Pulmonary artery endothelial cell (primary cell): Measurements from ENCODE around the gene EPB41L5. TPM values are rescaled to one million over a fixed set of nuclear protein-coding genes. Genes with fewer than 3 reads are reported as not detected.
A peak's percentile ranks its signal among the peaks of the same experiment; 100 is the strongest.
"Not testable (repeated sequence)": the region's sequence is repeated elsewhere in the genome, so short reads cannot be mapped to it uniquely, and the experiment has no call there.

Experiments
- DNase-seq: peaks from one replicate; pipeline ENCODE4 v3.0.0-alpha.2; 2011; ENCODE audit warnings: low read depth, low spot score
- total RNA-seq: library from RNA; depleted of rRNA; stranded (reverse); fragments of >200 nt; gene quantifications from 2 replicates; pipeline ENCODE4 v1.2.3, GENCODE V29; 2014

The EPB41L5 gene
- total RNA-seq, 1 donor from 2014 or later: 29.8 TPM

GRCh38 chr2:120199817-120200459 is 187.1 kb downstream of the EPB41L5 start:
- not testable (repeated sequence) for DNase-seq

DNA sequence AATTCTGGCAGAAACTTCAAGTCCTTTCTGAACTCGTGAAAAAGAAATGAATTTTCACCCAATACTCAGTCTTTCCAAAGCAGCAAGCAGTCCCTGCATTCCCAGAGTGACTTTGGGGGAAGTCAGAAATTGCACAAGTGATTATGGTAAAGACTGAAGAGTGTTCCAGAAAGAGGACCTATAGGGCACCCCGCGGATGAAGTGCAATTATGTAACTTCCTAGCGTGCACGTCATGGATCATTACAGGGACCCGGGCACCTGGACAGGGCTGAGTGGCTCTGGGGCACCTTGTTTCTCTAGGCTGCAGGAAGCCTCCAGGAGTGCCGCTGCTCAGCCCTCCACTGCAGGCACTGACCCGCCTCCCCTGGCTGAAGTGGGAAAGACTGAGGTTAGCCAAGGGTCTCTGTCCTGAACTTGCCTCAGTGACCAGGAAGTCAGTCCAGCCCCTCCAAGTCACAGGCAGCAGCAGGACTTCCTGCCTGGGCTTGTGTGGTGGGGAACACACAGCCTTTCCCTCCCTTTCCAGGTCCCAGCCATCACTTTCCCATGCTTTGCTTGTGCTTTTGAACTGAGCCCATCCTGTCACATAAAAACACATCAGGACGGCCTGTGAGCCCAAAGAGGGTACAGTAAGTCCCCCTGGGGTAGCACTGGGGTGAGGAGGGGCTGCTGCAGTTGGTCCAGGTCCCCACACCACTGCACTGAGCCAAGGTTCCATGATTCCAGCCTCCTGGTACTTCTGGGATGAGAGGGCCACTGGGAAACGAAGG is 190.6 kb downstream of the EPB41L5 start:
- DNase-seq: no peak

DNA sequence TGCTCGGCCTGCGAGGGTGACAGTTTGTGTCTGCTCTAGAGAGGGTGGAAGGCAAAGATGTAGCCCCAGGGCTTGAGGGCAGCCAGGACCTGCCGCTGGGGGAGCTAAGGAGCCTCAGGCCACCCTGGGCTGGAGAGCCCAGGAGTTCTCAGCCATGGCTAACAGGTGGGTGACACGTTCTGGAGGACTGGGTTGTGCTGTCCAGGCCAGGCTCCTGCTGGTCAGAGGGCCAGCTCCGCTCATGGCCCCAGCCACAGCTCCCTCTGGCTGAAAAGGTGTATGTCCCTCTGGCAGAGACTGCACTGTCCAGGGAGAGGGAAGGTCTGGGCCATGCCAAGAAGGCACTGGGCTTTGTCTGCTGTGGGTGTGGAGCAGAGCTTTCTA is 191.1 kb downstream of the EPB41L5 start:
- DNase-seq: no peak

GRCh38 chr2:120204417-120204816 is 191.5 kb downstream of the EPB41L5 start:
- no peak for DNase-seq

GRCh38 chr2:120204945-120205670 is 192.2 kb downstream of the EPB41L5 start:
- no peak for DNase-seq

DNA sequence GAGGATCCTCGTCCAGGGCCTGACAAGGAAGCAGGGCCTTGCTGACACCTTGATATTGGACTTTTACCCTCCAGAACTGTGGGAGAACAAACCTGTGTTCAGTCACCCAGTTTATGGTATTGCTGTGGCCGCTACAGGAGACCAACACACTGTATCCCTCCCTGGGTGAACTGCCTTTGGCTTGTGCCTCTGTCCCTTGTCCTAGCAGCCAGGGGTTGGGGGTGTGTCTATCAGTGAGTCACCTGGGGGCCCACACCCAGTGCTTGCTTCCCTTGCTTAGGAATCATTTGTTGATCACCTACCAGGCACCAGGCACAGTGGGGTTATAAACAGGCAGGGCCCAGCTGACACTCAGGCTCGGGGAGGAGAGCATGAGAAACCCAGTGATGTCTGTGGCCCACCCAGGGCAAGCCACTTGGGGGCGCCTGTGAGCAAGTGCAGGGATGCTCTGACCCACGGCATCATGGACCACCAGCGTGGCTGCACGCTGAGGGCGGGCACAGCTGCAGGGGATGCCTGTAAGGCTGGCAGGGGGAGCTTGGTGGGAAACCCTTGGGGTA is 193.2 kb downstream of the EPB41L5 start:
- no peak for DNase-seq

- no peak for DNase-seq
Measured at GRCh38 chr2:120208381-120209353, 195.8 kb downstream of the EPB41L5 start.

GRCh38 chr2:120209427-120210269 is 196.8 kb downstream of the EPB41L5 start:
- no peak for DNase-seq

DNA sequence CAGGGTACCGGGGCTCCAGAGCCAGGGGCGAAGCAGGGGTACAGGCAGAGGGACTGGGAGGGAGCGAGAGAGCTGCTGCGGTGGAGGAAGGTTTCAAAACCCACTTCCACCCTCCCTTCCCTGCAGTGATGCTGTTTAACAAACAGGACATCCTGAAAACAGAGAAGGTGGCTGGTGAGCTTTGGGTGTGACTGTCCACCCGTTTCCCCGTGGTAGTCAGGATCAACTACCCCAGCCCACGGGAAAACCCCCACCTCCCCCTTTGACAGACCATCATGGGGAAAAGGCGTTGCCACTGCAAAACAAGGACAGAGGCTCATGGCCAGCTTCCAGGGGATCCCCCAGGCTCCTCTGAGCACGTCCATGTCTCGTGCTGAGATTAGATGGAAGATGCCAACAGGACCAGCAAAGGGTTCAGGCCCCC is 197.4 kb downstream of the EPB41L5 start:
- DNase-seq: no peak

DNA sequence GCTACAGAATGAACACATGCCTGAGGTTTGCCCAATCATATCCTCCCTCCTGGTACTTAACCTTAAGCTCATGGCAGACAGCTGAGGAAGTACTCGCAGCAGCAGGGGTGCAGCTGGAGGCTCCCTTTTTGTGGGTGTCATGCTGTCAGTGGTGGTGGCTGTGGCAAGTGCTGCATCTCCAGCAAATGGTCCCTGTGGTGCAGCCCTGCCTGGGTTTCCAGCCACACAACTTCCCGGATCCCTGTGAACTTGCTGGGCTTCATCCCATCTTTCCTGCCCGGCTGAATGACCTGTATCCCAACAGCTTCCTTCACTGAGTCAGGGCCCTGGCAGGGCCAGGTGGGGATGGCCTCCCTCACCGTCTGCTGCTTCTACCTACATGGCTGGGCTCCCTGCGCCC is 205.3 kb downstream of the EPB41L5 start:
- no peak for DNase-seq

GRCh38 chr2:120219291-120219690 is 206.4 kb downstream of the EPB41L5 start:
- DNase-seq: no peak

DNA sequence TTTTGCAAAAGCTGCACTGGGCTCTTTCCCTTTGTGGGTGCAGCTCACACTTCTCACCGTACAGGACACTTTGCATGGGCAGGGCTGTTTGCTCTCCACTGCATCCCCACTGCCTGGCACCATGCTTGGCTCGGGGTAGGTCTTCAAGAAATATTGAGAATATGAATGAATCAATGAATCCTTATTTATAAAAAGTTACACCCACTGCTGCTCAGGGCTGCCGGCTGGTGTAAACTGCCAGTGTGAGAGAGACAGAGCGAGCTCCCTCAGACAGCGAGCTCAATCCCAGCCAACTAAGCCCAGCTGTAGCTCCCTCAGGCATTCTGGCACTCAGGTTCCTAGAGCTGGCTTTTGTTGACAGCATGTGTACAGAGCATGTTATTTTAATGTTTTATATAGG is 206.9 kb downstream of the EPB41L5 start:
- DNase-seq: no peak

GRCh38 chr2:120220756-120221155 is 207.9 kb downstream of the EPB41L5 start:
- DNase-seq: no peak

DNA sequence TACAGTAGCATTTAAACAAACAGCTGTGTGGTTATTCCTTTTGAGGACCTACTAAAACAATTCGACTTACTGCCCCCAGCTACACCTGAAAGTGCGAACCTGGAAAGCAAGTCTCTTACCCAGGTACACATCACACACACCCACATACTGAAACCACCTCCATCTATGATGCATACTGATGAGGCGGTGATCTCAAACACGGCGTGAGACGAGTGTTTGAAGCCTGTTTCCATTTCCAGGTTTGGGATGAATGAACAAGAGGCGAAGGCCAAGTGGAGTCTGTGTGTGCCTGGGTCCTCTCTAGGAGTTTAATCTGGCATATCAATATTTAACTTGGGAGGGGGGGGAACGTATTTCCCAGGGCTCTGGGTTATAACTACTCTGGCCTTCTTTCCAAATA is 208.7 kb downstream of the EPB41L5 start:
- DNase-seq: no peak

- no peak for DNase-seq
Measured at GRCh38 chr2:120222186-120223033, 209.5 kb downstream of the EPB41L5 start.

- peak; percentile 37 for DNase-seq
Measured at GRCh38 chr2:120223034-120223912, 210.4 kb downstream of the EPB41L5 start, which contains the start of gene TMEM185B. TMEM185B (minus strand) TSS chr2:120223400; CDS start chr2:120222976, 424 bp downstream.

DNA sequence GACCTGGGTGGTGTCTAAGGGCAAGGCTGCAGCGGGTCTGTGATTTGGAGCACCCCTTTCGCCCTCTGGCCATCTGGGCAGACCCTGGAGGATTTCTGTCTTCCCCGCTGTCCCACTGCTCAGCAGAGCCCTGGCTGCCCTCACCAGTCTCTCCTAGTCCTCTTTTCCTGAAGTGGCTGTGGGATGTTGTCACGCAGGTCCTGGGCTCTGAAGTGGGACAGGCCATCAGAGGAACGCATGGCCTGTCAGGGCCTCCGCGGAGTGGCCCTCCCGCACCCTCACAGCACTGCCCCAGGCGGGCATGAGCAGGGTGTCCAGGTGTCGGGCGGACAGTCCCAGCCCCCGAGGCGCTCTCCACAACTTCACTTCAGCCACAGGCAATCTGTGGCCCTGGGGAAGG is 211.4 kb downstream of the EPB41L5 start:
- DNase-seq: no peak
